A172 (cell line): ENCODE results near the gene MAGI2. TPM values are rescaled to one million over a fixed set of nuclear protein-coding genes. Genes with fewer than 3 reads are reported as not detected.

ENCODE experiments used
- DNase-seq: peaks from one replicate; pipeline ENCODE4 v3.0.0-alpha.2; 2015; ENCODE audit warnings: low spot score
- total RNA-seq: library from RNA; depleted of rRNA; stranded (reverse); fragments of >200 nt; shearing (Covaris generic); gene quantifications from 2 replicates; pipeline ENCODE4 v1.2.3, GENCODE V29; 2014

MAGI2 gene
- total RNA-seq, 1 experiment from 2014 or later = 1.5 TPM

DNA sequence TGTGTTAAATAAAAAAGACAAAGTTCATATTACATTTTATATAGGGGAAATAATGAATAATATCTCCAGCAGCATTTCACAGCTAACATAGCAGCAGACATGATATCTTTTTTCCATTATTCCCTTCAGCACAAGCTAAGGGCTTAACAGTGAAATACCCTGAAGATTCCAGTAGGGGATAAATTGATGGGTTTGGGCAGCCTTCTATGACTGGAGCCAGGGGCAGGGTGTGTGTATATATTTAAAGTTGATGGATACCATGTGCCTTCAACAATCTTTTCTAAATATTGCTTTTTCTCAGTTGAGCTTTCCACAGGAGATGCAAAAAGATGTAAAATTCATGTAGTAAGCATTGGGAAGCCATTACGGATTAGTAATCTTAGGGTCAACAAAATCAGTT lies 151.2 kb downstream of the MAGI2 start:
- no peak for DNase-seq

DNA sequence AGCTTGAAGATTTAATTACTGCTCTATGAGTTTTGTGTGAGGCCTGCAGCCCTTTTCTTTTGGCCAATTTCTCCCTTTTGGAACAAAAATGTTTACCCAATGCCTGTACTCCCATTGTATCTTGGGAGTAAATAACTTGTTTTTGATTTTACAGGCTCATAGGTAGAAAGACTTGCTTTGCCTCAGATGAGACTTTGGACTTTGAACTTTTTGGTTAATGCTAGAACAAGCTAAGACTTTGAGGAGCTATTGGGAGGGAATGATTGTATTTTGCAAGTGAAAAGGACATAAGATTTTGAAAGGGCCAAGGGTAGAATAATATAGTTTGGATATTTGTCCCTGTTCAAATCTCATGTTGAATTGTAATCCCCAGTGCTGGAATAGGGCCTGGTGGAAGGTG lies 152.0 kb downstream of the MAGI2 start:
- DNase-seq = no peak

DNA sequence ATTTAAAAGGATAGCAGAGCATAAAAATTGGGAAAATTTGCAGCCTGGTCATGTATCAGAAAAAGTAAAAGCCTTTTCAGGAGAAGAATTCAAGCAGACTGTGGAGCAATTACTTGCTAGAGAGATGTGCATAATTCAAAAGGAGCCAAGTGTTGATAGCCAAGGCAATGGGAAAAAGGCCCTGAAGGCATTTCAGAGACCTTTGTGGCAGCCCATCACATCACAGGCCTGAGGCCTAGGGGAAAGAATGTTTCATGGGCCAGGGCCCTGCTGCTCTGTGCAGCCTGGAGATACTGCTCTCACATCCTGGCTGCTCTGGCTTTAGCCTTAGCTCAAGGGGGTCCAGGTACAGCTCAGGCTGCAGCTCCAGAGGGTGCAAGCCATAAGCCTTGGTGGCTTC lies 152.9 kb downstream of the MAGI2 start:
- DNase-seq = no peak

DNA sequence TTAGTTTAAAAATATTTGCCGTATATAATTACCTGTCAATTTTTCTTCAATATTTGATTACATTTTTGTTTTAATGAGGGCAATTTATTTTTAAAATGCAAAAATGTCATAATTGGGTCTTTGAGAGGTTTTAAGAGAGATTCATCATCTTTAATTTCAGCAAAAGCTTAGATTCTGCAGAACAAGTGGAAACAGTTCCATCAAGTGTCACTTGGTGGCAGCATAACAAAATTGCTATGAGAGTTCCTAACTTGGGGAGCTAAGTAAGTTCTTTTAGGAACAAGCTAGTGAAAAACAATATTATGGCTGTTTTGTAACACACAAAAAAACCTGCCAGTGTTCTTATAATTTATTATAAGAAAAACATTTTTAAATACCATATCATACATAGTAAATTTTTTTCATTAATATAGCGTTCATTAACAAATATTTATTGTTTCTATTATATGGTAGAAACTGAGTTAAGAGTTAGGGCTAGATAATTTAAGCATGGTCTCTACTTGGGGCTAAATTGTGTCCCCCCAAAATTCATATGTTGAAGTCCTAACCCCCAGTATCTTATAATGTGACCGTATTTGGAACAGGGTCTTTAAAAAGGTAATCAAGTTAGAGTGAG lies 155.2 kb downstream of the MAGI2 start:
- peak; percentile 62 for DNase-seq

DNA sequence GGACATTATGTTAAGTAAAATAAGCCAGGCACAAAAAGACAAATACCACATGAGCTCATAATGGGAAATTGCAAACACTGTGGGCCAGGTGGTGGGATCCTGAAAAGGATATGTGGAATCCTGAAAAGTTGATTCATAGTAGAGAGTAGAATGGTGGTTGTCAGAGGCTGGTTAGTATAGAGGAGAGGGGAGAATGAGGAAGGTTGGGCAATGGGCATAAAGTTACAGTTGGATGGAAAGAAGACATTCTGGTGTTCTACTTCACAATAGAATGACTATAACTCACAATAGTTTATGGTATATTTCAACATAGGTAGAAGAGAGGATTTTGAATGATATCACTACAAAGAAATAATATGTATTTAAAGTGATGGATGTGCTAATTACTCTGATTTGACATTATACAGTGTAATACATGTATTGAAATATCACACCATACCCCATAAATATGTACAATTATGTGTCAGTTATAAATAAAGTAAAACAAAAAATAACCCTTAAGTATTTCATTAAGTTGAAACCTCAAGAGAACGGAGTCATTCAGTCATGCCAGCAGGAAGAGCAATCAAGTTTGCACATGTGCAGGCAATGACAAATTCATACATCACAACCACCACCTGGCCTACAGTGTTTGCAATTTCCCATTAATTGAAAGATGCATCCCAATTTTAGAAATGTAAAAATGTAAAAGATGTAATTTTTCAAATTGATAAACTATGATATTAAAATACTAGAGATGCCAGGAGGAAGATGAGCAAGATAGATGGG lies 156.7 kb downstream of the MAGI2 start:
- DNase-seq = no peak

DNA sequence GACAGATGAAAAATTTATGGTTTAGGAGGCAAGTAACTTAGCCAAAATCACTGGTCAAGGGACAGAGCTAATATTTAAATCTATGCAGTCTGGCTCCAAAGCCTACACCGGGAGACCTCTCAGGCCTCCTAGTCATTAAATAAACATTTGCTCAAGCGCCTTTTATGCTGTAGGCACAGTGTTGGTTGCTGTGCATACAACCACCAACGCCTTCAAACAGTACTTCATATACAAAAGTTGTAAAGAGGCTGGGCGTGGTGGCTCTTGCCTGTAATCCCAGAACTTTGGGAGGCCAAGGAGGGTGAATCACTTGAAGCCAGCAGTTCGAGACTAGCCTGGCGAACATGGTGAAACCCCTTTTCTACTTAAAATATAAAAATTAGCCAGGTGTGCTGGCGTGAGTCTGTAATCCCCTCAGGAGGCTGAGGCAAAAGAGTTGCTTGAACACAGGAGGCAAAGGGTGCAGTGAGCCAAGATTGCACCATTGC lies 159.8 kb downstream of the MAGI2 start:
- peak; percentile 74 for DNase-seq

DNA sequence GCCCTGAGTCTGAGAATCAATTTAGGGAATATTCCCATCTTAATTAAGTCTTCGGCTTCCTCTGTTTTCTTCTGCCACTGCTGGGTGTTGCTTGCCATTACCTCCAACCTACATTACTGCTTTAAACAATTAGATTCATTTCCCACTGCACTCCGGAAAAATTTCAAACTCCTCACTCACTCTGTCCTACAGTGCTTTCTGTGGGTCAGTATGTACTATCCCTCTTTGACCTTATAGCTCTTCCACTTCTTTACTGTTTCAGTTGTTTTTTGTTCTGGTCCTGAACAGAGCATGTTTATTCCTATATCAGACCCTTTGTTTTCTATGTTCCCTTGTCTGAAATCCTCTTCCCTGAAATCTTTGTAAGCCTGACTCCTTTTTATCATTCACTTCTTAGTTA lies 160.6 kb downstream of the MAGI2 start:
- no peak for DNase-seq

DNA sequence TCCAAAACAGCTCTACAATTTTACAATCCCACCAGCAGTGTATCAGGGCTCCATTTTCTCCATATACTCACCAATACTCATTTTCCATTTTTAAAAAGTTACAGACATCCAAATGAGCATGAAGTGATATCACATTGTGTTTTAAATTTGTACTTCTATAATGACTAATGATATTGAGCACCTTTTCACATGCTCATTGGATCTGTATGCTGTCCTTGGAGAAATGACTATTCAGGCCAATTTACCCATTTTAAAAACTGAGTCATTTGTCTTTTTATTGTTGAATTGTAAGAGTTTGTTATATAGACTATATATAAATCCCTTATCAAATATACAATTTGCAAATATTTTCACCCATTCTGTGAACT lies 162.0 kb downstream of the MAGI2 start:
- DNase-seq = no peak

DNA sequence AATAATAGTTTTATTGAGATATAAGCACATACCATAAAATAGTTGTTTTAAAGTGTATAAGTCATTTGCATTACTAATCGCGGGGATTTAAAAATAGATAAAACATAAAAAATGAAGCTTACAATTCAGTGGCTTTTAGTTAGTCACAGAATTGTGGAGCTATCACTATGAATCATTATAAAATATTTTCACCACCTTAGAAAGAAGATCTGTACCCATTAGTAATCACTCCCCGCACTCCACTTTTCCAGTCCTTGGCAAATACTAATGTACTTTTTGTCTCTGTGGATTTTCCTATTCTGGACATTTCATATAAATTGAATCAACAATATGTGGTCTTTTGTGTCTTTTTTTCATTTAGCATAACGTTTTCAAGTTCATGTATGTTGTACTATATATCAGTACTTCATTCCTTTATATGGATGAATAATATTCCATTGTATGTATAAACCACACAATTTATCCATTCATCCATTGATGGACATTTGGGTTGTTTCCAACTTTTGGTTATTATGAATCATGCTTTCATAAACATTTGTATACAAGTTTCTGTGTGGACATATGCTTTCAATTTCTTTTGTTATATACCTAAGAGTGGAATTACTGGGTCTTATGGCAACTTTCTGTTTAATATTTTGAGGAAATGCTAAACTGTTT lies 162.5 kb downstream of the MAGI2 start:
- DNase-seq = no peak

DNA sequence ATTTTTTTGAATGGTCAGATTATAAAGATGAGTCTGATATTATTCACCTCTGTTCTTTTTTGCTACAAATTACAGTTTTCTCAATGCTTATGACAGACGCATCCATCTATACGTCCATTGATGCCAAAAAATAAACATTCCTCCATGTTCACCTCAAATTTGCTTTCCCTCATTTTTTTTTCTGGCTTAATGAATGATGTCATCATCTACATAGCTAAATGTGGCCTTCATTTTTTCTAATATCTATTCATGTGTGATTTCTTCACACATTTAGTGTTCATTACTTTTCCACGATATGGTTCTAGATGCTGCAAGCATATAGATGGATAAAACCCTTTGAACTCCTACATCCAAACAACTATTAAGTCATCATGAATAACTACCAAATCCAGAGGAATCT lies 163.1 kb downstream of the MAGI2 start:
- no peak for DNase-seq

DNA sequence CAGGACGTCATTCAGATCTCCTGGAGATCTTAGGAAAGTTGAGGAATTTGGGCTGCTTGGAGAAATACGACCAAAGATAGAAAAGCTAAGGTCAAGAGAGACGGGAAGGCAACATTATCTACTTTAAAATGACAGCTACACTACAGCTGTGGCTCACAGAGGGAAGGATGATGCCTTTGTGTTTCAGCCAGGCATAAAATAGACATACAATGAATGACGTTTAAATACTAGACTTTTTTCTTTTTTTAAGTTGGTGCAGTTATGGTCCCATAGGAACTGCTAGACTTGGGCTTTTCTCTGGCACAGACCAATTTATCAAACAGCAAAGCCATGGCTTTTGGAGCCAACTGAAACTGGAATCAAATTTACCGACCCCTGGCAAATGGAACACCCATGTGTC lies 164.8 kb downstream of the MAGI2 start:
- DNase-seq = no peak

DNA sequence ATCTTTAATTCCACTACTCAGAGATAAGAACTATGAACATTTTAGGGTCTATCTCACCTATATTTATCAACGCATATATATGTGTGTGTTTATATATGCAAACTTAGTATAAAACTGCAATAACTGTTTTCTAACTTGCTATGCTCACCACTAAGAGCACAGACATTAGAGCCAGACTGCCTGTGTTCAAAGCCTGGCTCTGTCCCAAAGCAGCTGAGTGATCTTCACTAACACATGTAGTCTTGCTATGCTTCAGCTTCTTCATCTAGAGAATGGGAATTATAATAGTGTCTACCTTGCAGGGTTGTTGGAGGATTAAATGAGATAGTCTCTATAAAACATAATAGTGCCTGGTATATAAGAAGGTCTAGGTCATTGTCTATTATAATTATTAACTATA lies 165.5 kb downstream of the MAGI2 start:
- DNase-seq = no peak

DNA sequence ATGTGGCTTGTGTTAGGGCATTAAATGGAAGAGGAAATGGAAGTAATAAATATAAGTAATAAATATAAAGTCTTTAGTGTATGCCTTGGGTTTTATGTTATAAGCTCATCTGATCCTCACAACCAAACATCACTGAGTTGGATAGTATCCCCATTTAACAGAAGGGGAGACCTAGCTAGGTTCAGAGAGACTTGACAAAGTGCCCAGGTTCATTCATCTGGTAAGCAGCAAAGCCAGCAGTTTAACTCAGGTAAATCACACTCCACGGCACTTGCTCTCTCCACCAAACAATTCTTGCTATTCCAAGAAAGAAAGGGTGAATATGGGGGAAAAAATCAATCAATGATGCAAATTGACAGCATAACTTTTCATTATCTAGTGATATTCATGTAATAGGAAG lies 167.3 kb downstream of the MAGI2 start:
- DNase-seq = no peak

DNA sequence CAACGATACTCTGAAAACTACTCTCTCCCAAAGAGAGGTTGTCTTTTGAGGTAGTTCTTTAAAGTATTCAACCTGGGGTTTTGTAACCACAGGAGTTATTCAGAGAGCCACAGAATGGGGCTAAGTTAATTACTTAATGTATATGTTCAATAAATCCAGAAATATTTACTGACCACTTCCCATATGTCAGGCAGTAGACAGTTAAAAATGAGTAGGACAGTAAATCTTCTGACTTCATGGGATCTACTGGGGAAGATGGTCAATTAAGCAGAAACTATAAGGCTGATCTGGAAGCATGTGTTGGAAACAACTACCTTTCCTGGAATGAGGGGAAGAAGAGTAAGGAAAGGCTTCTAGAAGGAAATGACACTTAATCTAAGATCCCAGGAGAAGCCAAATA lies 167.7 kb downstream of the MAGI2 start:
- no peak for DNase-seq

DNA sequence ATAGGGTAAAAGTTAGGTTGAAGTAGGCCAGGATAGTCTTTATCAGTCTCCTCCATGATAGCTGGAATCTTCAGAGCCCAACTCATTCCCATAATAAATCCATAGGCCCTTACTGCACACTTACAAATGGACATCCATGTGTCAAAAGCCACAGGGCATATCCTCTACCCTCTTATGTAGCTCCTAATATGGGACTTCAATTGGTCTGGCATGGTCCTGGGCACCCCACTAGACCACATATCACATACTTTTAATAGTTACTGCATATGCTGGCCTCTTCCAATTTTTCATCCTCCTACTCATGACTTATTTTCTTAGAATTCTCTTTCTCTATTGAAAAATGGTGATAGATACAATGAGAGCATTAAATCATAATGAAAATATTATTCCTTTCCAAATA lies 169.3 kb downstream of the MAGI2 start:
- no peak for DNase-seq

DNA sequence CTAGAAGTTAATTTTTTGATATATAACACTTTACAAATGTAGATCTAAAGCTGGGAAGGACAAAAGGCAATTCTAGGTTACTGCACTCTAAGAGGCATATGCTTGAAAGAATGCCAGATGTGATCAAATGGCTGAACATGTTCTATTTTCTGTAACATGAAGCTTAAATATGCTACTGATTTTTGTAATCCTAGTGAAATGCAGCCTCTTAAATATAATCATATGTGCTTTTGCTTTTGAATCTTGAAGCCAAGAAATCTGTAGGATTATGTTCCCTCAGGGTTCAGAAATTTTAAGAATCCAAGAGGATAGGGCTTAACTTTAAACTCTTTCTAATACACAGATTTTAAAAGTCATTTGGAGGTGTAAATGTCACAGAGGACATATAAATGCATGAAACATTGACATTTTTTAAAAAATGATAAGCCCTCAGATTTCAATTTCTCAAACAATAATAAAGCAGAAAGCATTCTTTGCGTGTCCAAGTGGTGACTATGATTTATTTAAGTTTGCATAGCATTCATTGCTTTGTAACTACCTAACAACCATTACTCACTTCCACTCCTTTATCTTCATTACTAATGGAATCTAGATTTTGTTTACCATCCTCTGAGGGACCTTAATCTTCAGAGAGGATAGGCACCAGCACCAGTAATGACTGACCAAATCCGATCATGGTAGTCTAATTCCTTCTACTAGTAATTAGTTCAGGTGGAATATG lies 170.4 kb downstream of the MAGI2 start:
- peak; percentile 87 for DNase-seq

DNA sequence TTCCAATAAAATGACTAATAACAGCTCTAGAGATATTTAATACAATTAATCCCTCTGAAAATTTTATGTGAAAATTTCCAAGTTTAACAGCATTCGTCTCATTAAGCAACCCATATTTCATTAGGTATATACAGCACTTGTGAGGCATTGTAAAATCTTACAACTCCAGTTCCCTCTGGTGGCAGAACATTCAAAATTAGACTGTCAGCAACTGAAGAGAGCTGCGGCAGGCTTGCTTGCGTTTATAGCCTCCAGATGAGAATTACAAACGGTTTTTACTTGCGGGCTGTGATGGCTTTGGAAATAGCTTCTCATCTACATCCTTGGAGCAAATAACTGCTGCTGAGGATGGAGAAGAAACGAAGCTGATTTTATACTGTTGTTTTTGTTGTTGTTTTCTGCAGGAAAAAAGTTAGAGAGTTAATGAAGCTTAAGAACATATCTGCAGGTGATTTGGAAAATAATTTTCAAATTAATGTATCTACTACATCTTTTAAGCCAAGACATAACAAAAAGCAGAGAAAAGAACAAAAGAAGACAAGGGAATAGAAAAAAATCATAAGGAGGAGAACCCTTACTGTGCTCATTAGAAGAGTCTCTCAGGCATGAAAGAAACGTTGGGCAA lies 171.3 kb downstream of the MAGI2 start:
- DNase-seq = peak; percentile 77

DNA sequence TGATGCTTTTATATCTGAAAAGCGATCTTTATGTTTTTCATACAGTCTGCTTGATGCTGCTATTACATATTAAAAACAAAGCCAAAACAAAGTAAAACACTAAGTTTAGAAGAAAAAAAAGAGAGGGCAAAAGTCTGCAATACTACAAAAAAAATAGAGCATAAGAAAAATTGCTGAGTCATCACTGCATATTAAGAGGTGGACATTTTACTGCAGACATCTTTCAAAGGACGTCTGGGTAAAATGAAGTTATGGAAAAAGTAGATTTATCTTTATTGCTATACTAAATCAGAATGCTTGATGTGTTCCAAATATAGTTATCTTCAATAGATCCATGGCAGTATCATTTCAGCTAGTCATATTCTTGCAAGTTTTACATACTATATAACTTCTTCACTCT lies 172.0 kb downstream of the MAGI2 start:
- no peak for DNase-seq

DNA sequence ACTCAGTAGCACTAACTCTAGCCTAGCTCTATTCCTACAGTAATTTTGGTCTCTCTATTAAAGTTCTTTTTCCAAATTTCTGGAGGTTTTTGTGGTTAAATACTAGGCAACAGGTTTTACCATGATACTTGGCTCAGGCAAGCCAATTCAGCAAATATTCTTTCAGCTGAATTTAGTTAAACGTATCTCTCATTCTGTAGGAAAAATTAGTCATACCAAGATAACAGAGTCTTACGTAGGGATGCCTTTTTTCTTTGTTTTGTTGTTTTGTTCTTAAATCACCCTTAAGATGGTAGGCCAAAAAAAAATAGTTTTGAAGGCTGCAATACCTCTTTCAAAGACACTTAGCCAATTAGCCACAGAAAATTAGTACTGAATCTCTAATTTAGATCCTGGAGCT lies 180.5 kb downstream of the MAGI2 start:
- DNase-seq = no peak

DNA sequence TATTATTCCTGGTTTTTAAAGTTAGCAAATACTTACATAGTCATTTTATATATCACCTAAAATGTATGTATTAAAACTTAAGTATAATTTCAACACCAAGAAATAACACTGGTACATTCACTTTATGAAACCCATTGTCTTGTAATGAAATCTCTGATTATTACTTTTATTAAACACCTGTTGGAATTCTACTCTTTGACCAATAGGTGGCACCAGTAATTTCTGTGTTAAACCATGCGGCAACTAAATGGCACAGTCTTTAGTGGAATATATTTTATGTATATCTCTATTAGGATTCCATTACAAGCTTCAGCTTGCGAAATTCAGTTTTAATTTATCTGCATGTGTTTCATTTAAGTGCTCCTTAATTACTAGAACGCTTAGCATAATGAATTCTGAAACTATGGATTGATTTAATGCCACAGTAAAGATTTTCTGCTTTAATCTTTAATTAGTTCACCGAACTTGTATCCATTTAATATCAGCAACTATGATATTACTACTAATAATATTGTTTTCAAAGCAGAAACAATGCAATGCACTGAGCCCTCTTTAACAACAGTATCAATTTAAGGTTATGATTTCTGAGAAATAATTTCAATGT lies 181.3 kb downstream of the MAGI2 start:
- peak; percentile 49 for DNase-seq

DNA sequence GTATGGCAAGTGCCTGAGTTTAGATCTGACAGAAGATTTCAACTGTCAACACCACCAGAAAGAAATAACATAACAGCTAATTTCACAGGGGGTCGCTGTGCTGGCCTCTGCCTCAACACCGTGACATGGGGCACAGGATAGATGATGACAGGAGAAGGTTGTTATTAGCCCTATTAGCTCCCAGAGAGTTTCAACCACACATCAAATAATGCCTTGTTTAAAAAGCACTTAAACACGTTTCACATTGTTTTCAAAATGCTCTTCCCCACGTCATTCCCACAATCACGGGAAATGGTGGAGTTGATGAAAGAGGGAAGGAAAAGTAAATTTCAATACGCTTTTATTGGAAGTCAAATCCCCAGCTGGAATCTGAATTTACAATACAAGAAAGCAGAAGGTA lies 184.7 kb downstream of the MAGI2 start:
- DNase-seq = no peak

DNA sequence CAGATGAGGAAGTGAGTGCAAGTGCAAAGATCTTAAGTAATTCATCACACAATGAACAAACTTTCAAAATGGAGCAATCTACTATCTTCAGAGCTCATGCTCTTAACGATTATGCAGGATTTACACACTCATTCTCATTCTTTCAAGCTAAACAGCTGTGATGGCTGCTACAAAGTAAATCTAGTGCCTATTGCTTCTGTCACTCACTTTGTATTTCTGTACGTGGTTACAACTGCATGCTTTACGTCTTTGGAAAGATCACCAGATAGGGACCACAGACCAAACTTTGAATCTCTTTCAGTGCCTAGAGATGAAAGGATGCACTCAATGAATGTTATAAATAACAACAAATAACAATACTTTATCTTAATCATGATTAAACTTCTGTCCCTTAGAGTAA lies 194.6 kb downstream of the MAGI2 start:
- DNase-seq = no peak
